Calu3 (cell line): Measurements from ENCODE around the gene MYH10. TPM values are rescaled to one million over a fixed set of nuclear protein-coding genes. Genes with fewer than 3 reads are reported as not detected.

Experiments used
- BruUV-seq: library from RNA; stranded (reverse); fragments of 400-500 nt; replicated peaks from 2 replicates; lab custom pipeline; 2021; lab: Mats Ljungman, UMichigan
- CTCF ChIA-PET: fragments of 300-600 bp; sonication (Branson Sonifier 250); formaldehyde crosslinking; loops from one replicate; lab custom pipeline; 2022; ENCODE audit warnings: antibody characterized with exemption; lab: Charles Lee
- DNase-seq: peaks from one replicate; pipeline ENCODE4 v3.0.0; 2022
- H3K27ac Mint-ChIP-seq: one replicate; pipeline ENCODE4 v1.8.0; 2022; ENCODE audit warnings: mixed read lengths; ENCODE audit not compliant: unreplicated experiment
- H3K27me3 Mint-ChIP-seq: one replicate; pipeline ENCODE4 v1.8.0; 2022; ENCODE audit warnings: mixed read lengths; ENCODE audit not compliant: unreplicated experiment
- H3K36me3 Mint-ChIP-seq: one replicate; pipeline ENCODE4 v1.8.0; 2022; ENCODE audit warnings: mild to moderate bottlenecking, moderate library complexity, mixed read lengths; ENCODE audit not compliant: insufficient read depth, unreplicated experiment
- H3K4me1 Mint-ChIP-seq: one replicate; pipeline ENCODE4 v1.8.0; 2022; ENCODE audit warnings: mild to moderate bottlenecking, low read depth, mixed read lengths; ENCODE audit not compliant: unreplicated experiment
- H3K4me3 Mint-ChIP-seq: one replicate; pipeline ENCODE4 v1.8.0; 2022; ENCODE audit warnings: mild to moderate bottlenecking, low read depth, moderate library complexity, mixed read lengths; ENCODE audit not compliant: unreplicated experiment
- H3K9me3 Mint-ChIP-seq: one replicate; pipeline ENCODE4 v1.8.0; 2022; ENCODE audit warnings: low read depth, mixed read lengths; ENCODE audit not compliant: unreplicated experiment
- CTCF ChIP-seq: fragments of 200-600 bp; IDR thresholded peaks from one replicate; pipeline ENCODE4 v1.8.0; 2022; ENCODE audit warnings: antibody characterized with exemption; ENCODE audit not compliant: unreplicated experiment
- intact Hi-C: fragments of 100-400 bp; cut with micrococcal nuclease; formaldehyde crosslinking; loops from one replicate; pipeline ENCODE4 v1.10.0; 2022; ENCODE audit not compliant: unreplicated experiment
- total RNA-seq: library from RNA; stranded (reverse); gene quantifications from 2 replicates; pipeline ENCODE4 v1.2.3, GENCODE V29; 2022

MYH10 gene
- total RNA-seq, 1 experiment from 2014 or later, result 37.0 TPM

- CTCF ChIA-PET, result no interaction called here
- no peaks in the 10 kb centered on the region for H3K27me3 Mint-ChIP-seq
- no peak overlapping the region for H3K27ac Mint-ChIP-seq
- no peak overlapping the region for H3K4me3 Mint-ChIP-seq
- intact Hi-C loops, result loop anchor here (2.0 kb wide), 1 partner anchor 174 kb away; no protein-coding TSS in a partner anchor
- H3K4me1 Mint-ChIP-seq, result no peaks in the 10 kb centered on the region
- H3K9me3 Mint-ChIP-seq, result no peaks in the 10 kb centered on the region
- H3K36me3 Mint-ChIP-seq, result peaks cover 4% of the 10 kb centered on the region
- no peak for DNase-seq
- TF ChIP-seq CTCF, result no peak
- no TSS peak for BruUV-seq
These were observed 57.8 kb downstream of the MYH10 start for GRCh38 chr17:8572764-8573163.

- Mint-ChIP-seq H3K36me3 (no peaks in the 10 kb centered on the region), H3K4me3 (no peak overlapping the region), H3K27me3 (no peaks in the 10 kb centered on the region), H3K9me3 (no peaks in the 10 kb centered on the region), H3K27ac (no peak overlapping the region), H3K4me1 (no peaks in the 10 kb centered on the region)
- BruUV-seq, result no TSS peak
- DNase-seq, result no peak
- CTCF ChIA-PET, result no interaction called here
- no peak for TF ChIP-seq CTCF
- intact Hi-C loops, result no loop called here
These were observed 66.4 kb downstream of the MYH10 start for GRCh38 chr17:8563981-8564602.

- Mint-ChIP-seq H3K9me3 (no peaks in the 10 kb centered on the region), H3K27ac (no peak overlapping the region), H3K36me3 (no peaks in the 10 kb centered on the region), H3K4me3 (no peak overlapping the region), H3K27me3 (no peaks in the 10 kb centered on the region), H3K4me1 (no peaks in the 10 kb centered on the region)
- CTCF ChIA-PET, result interaction anchor here (0.6 kb wide), 1 partner anchor 328 kb away, joined by 3 read pairs; no protein-coding TSS in a partner anchor
- DNase-seq, result no peak
- intact Hi-C loops, result no loop called here
- no TSS peak for BruUV-seq
- no peak for TF ChIP-seq CTCF
These were observed 67.3 kb downstream of the MYH10 start for GRCh38 chr17:8563024-8563776.

- DNase-seq, result no peak
- BruUV-seq, result no TSS peak
- no peak overlapping the region for H3K4me3 Mint-ChIP-seq
- H3K36me3 Mint-ChIP-seq, result no peaks in the 10 kb centered on the region
- intact Hi-C loops, result no loop called here
- H3K9me3 Mint-ChIP-seq, result no peaks in the 10 kb centered on the region
- TF ChIP-seq CTCF, result no peak
- no peaks in the 10 kb centered on the region for H3K27me3 Mint-ChIP-seq
- no peak overlapping the region for H3K27ac Mint-ChIP-seq
- no peaks in the 10 kb centered on the region for H3K4me1 Mint-ChIP-seq
- CTCF ChIA-PET, result no interaction called here
These were observed 72.4 kb downstream of the MYH10 start for GRCh38 chr17:8558144-8558543.
